Astrocyte of the spinal cord (primary cell): ENCODE results near the gene NDUFV2.

Source experiments
- DNase-seq: peaks from one replicate; pipeline ENCODE4 v3.0.0; 2011; ENCODE audit warnings: low read depth, low spot score
- H3K4me3 ChIP-seq: 2 replicates; pipeline ENCODE4 v1.5.1; 2011; ENCODE audit warnings: low read depth, mild to moderate bottlenecking, low read length, moderate library complexity
- in situ Hi-C: cut with HindIII; loops from 2 replicates; pipeline ENCODE4 v1.10.0; 2017; ENCODE audit warnings: low sequenced_read_pairs
- TF ChIP-seq, protein P1 (sequence below): IDR thresholded peaks from 2 replicates; pipeline ENCODE4 v1.5.1; 2012; ENCODE audit warnings: low read depth, mild to moderate bottlenecking, low read length, inconsistent platforms

Gene NDUFV2

DNA sequence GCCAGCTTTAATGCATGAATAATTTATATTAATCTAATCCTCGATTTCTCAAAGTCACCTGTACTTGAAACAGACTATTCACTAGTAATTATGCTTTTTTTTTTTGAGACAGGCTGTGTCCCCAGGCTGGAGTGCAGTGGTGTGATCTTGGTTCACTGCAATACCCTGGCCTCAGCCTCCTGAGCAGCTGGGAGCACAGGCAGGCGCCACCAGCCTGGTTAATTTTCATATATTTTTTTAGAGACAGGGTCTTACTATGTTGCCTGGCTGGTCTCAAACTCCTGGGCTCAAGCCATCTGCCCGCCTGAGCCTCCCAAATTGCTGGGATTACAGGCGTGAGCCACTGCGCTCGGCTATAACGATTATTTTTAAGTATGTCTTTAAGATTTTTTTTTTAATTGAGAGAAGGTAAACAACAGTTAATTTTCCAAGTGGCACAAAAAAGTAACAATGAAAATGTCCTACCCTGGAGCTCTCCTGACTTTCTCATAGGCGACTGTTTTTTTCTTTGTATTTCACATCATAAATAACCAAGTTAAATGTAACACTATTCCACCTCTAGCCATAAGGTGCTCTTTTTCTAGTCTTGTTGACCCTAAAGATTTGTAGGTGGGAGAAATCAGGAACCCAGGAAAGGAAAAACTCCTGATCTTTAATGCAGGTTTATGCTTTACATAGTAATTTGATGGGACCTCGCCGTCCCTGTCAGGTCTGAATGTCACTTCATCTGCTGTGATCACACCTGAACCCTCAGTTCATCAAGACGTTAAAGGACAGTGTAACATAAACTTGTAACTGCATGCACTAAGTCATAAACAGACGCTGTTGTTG is 32.8 kb downstream of the NDUFV2 start:
- DNase-seq: no peak
- TF ChIP-seq, protein P1, sequence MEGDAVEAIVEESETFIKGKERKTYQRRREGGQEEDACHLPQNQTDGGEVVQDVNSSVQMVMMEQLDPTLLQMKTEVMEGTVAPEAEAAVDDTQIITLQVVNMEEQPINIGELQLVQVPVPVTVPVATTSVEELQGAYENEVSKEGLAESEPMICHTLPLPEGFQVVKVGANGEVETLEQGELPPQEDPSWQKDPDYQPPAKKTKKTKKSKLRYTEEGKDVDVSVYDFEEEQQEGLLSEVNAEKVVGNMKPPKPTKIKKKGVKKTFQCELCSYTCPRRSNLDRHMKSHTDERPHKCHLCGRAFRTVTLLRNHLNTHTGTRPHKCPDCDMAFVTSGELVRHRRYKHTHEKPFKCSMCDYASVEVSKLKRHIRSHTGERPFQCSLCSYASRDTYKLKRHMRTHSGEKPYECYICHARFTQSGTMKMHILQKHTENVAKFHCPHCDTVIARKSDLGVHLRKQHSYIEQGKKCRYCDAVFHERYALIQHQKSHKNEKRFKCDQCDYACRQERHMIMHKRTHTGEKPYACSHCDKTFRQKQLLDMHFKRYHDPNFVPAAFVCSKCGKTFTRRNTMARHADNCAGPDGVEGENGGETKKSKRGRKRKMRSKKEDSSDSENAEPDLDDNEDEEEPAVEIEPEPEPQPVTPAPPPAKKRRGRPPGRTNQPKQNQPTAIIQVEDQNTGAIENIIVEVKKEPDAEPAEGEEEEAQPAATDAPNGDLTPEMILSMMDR: no peak
- H3K4me3 ChIP-seq: peak overlapping the region; percentile 75
- in situ Hi-C loops: no loop called here

DNA sequence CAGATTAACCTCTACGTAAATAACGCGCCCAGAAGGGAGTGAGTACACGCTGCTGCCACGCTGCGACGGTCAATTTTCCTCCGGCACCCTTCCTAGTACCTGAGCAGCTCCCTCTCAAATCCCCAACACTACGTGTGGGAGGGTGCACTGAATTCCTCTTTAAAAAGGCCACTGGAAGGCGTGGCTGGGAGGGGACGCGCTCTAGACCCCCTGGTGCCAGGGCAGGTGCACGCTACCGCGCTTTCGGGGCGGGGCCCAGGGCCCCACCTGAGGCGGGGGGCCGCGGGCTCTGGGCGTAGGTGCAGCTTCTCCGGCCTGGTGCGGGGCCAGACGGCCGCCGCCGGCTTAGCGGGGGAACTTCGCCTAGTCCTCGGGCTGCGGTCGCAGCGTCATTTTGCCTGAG is 33.4 kb downstream of the NDUFV2 start:
- TF ChIP-seq, protein P1: no peak
- no peak for DNase-seq
- in situ Hi-C loops: no loop called here
- H3K4me3 ChIP-seq: peak overlapping the region; percentile 75

DNA sequence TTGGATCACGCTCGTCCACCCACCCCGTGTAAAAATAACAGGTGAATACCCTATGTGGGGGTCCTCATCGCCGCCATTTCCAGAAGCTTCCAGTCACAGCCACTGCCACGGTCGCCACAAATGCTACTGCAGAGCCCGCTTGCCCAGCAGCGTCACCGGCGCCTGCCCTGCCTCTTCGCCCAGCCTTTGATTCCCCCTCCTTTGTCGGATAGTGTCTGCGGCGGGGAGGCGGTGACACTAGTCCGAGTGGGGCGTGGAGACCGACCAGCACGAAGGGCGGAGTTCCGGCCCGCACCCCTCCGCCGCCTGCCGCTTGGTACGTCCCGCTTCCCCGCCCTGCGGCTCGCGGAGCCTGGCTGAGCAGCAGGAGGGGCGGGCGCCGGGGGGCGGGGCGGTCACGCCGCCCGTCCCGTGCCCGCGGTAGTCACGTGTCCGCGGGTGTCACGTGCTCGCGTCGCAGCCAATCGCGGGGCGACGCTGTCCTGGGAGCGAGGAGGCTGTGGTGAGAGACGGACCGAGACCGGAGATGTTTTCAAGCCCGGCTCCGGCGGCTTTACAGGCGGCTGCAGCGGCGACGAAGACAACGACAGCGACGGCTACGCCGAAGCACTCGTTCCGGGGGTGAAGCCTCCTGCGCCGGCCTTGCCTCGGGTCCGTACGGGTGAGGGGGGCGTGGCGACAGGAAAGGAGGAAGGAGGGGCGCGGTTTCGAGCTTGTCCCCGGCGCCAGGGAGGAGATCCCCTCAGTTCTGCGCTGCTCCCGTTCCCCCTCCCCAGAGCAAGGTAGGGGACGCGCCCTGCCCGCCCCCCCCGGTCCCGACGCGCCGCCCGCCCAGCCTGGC is 34.0 kb downstream of the NDUFV2 start, which contains the start of gene ANKRD12:
ANKRD12 (plus strand) TSS at position 467 of the 841 bp plus-strand sequence. CDS start 45,652 bp downstream, outside the sequence.
- TF ChIP-seq, protein P1: no peak
- in situ Hi-C loops: no loop called here
- peak within 1 kb of the TSS; percentile 83 for H3K4me3 ChIP-seq
- peak; percentile 98 for DNase-seq

DNA sequence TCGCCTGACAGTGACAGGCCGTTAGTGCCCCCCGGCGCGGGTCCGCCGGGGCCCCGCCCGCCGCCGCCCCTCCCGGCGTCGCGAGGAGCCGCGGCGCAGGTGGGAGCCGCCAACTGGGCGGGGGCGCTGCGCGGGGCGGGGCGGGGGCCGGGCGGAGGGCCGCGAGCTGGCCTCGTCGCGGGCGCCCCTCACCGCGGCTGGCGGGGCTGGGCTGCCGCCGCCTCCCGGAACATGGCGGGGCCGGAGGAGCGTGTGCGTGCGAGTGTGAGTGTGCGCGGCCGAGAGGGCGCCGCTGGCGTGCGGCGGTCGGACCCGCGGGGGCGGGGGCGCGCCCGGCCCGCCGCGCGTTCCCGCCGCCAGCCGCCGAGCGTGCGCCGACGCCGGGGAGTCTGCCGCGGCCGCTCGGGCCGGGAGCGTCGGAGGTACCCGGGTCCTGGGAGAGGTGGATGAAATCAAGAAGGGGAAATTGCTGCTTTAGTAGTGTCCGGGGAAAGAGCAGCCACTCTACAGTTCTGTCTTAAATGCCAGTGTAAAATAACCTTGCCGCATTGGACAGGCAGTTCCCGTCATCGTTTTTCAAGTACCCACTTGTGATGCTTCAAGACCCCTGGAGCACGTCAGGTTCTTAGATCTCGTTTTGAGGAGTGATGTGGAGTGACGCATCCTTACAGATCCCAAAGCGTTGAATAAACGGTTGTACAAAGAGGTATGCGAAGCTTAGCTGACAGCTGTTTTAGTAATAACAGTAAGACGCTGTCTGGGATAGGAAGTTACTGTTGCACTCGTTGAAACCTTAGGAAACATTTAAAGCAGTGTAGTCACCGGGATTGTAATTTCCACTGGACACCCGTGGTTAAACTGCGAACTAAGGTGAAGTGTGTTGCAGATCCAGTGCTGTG is 34.9 kb downstream of the NDUFV2 start:
- TF ChIP-seq, protein P1: no peak
- peak; percentile 80 for DNase-seq
- in situ Hi-C loops: no loop called here
- H3K4me3 ChIP-seq: peak overlapping the region; percentile 83

DNA sequence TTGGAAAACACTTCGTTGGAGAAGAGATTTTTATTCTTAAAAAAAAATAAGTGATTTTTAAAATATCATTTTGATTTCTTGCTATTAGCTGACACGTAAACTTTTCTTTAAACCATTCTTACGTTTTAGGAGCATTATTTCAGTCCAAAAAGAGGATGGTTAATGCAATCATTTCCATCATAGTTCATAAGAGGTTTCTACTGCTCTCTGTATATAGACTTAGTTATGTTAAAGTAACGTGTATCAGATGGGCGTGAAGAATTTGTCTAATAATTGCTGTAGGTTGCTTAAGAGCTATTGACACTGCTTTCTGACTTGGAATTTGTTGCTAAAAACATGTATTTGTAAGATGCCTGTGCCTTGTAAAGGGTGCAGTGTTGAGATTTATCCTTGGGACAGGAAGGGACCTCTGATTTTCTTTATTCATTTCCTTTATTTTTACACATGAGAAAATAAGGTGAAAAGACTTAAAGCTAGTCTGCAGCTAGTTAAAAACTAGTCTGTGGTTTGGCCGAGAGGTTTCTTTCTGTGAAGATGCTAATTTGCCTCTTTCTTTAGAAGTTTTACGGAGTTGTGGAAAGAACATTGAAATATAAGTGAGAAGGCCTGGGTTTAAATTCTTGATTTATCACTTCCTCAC is 37.0 kb downstream of the NDUFV2 start:
- H3K4me3 ChIP-seq: no peak overlapping the region
- in situ Hi-C loops: no loop called here
- no peak for DNase-seq
- TF ChIP-seq, protein P1: no peak
